RCC 7860 (cell line): ENCODE data around the gene POF1B.
"Not testable (repeated sequence)": the region's sequence is repeated elsewhere in the genome, so short reads cannot be mapped to it uniquely, and the experiment has no call there.

Experiments
- DNase-seq: peaks from one replicate; pipeline ENCODE4 v3.0.0-alpha.2; 2015; ENCODE audit warnings: low spot score
- FAIRE-seq: peaks from 2 replicates; lab custom pipeline; 2012; peaks lifted over from hg19 to GRCh38; lab: Jason Lieb, UNC

Gene POF1B, protein sequence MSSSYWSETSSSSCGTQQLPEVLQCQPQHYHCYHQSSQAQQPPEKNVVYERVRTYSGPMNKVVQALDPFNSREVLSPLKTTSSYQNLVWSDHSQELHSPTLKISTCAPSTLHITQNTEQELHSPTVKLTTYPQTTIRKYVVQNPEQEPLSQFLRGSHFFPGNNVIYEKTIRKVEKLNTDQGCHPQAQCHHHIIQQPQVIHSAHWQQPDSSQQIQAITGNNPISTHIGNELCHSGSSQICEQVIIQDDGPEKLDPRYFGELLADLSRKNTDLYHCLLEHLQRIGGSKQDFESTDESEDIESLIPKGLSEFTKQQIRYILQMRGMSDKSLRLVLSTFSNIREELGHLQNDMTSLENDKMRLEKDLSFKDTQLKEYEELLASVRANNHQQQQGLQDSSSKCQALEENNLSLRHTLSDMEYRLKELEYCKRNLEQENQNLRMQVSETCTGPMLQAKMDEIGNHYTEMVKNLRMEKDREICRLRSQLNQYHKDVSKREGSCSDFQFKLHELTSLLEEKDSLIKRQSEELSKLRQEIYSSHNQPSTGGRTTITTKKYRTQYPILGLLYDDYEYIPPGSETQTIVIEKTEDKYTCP

DNA sequence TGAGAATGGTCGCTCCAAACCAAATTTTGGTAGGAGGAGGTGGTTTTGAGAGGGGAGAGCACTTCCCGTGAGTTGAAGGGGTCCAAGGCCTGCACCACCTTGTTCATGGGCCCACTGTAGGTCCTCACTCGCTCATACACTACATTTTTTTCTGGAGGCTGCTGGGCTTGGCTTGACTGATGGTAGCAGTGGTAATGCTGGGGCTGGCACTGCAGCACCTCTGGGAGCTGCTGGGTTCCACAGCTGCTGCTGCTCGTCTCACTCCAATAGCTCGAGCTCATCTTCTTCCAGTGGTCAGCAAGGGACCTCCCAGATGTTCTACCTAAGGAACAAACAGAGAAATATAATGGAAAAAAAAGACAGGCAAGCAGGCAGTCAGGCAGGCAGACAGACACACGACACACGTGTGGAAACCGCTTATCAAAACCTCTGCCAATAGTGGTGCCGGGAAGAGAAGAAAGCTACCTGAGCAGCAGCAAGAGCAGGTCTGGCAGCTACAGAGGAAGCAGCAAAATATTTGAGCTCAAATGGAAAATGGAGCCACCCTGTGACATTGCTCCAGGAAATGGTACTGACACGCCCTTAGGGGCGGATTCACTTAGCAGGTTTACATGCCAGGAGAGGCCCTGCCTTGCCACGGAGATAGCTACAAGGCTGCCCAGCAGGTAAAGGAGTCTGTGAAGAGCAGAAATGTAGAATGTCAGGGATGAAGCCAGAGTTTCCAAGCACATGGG, at the start of gene POF1B:
Gene POF1B, minus strand, starts transcription at position 492 of the 734 bp plus-strand sequence. Its CDS starts 211 bp downstream, at position 281.
- FAIRE-seq (no peak), DNase-seq (no peak)

GRCh38 chrX:85429066-85429465, 49.6 kb upstream of the POF1B start:
- no peak for DNase-seq
- FAIRE-seq: no peak

- DNase-seq: no peak
- FAIRE-seq: no peak
Observed at GRCh38 chrX:85419293-85419692, 39.8 kb upstream of the POF1B start.

- DNase-seq (no peak), FAIRE-seq (no peak)
Observed at GRCh38 chrX:85391878-85392238, 12.4 kb upstream of the POF1B start.

GRCh38 chrX:85391185-85391877, 11.9 kb upstream of the POF1B start:
- DNase-seq (no peak), FAIRE-seq (no peak)

DNA sequence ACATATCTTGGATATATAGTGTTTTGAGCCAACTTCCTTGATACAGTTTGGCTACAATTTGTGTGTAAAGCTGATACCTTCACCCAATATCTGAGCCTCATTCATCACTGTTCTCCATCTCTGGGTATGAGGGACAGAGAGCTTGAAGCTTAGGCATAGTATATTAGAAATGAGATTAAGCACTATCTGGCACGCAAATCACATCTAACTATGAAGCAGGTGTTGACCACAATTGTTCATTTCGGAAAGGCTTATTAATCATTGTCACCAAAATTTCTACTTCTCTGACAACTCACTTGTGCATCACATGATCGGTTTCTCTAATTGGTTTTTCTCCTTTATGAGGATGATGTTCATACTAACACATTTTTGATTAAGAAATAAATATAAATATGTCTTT, 2.1 kb upstream of the POF1B start:
- FAIRE-seq: no peak
- DNase-seq: no peak

GRCh38 chrX:85378461-85378860, 1.0 kb downstream of the POF1B start:
- DNase-seq (no peak), FAIRE-seq (no peak)

DNA sequence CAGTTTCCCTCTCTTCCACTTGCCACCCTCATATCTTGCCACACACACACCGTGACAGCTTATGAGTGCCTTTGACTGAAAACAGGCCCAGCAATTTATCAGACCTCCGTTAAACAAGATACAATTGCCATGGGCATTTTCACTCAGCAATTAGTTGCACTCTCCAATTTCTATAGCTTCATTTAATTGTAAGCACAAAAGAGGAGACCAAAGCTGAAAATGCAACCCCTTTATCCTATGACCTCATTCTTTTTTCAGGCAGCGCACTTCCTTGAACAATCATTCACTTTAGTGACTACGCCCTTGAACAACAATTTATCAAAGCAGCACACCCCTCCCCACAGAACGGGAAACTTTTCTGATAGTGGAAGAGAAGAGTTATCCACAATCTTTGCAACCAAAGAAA, 4.1 kb downstream of the POF1B start:
- DNase-seq (no peak), FAIRE-seq (no peak)

DNA sequence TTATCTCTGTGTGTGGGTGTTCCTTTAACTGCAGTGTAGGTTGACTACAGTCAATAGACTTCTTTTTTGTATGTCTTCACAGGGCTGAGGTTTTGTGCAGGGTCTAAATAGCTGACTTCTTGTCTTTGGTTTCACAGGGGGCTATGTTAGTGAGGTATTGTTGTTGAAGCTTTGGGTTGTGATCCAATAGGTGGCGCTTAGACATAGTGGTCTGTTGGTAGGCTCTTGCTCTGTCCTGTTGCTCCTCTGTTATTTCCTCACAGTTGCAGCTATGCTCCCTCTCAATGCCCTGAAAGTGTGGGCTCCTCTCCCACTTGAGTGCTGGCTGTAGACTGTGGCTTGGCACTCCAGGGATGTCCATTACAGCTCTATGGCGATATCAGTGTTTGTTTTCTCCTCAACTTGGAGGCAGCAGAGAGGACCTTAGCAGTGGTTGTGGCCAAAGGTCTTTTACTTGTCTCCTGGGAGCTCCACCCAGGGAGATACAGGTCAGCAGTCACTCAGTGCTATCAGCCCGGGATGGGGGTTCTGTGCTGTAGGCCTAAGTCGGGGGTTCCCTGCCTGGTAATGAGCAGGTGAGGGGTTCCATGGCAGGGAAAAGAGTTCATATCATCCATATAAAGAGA, 14.0 kb downstream of the POF1B start:
- FAIRE-seq (no peak), DNase-seq (no peak)

GRCh38 chrX:85359051-85359450, 20.4 kb downstream of the POF1B start:
- FAIRE-seq (no peak), DNase-seq (no peak)

DNA sequence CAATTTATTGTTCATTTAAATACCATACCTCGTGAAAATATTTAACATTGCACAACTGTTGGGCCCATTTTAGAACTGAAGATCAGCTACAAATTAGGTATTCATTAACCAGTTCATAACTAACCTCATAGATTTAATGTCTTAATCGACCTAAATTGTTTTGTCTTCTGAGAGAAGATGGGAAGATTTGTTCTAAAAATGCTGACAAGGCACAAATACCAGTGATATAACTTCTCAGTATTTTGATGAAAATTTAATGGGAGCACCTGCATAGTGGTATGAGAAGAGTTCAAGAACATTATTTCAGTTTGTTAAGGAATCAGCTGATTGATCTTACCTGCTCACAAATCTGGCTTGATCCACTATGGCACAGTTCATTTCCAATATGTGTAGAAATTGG, 33.9 kb downstream of the POF1B start:
- DNase-seq (no peak), FAIRE-seq (no peak)

GRCh38 chrX:85327060-85327333, 52.5 kb downstream of the POF1B start:
- no peak for DNase-seq
- FAIRE-seq: no peak

GRCh38 chrX:85326234-85327059, 53.0 kb downstream of the POF1B start:
- no peak for FAIRE-seq
- no peak for DNase-seq

DNA sequence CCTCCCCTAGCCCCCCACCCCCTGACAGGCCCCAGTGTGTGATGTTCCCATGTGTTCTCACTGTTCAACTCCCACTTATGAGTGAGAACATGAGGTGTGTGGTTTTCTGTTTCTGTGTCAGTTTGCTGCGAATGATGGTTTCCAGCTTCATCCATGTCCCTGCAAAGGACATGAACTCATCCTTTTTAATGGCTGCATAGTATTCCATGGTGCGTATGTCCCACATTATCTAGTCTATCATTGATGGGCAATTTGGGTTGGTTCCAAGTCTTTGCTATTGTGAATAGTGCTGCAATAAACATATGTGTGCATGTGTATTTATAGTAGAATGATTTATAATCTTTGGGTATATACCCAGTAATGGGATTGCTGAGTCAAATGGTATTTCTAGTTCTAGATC, 68.1 kb downstream of the POF1B start:
- FAIRE-seq: not testable (repeated sequence)

DNA sequence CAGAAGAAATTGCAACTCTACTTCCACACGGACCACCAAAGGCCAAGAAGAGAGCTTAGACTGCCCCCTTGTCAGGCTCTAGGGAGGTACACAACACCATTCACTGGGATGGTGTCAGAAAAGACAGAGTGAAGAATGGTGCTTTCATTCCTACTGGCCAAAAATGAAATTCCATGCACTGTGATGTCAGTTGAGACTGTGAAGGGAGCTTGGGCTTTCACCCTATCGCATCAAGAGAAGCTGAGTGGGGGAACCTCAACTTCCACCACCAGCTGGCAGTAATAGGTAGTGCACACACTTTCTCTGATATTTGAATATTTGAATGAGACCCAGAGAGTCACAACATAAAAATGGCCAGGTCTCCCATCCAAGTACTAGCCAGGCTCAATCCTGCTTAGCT, 69.7 kb downstream of the POF1B start:
- FAIRE-seq: no peak
- no peak for DNase-seq

More for the DNA sequence above, 68.1 kb downstream of the POF1B start:
- DNase-seq: not testable (repeated sequence)

DNA sequence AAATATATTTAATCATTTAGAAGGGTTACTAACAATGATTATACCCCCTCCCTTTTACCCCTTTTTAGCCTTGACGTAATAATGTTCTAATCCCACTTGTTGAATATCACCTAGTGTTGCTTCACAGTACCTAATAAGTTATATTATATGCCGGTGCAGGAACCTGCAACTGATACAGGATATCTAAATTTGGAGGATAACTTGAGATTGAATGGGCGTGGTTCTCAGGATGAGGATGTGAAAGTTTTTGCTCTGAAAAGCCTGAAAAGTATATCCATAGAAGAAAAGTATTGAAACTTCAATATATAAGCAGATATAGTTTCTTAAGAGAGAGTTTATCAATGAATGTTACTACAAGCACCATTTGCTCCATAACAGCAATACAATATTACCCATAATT, 75.9 kb downstream of the POF1B start:
- DNase-seq (no peak), FAIRE-seq (no peak)

GRCh38 chrX:85288992-85289723, 90.3 kb downstream of the POF1B start:
- DNase-seq: no peak
- FAIRE-seq: no peak

GRCh38 chrX:85285286-85285685, 94.2 kb downstream of the POF1B start:
- not testable (repeated sequence) for FAIRE-seq, DNase-seq

- no peak for DNase-seq
- FAIRE-seq: no peak
Observed at GRCh38 chrX:85244450-85245211, 134.8 kb downstream of the POF1B start.
